Endothelial cell of umbilical vein (primary cell): ENCODE data around the gene PEAR1. TPM values are rescaled to one million over a fixed set of nuclear protein-coding genes. Genes with fewer than 3 reads are reported as not detected.

Experiments
- BruUV-seq: library from RNA; stranded (reverse); fragments of 400-500 nt; replicated peaks from 2 replicates; lab custom pipeline; 2021; lab: Mats Ljungman, UMichigan
- CTCF ChIA-PET: fragments of 300-600, 350-600 bp; sonication (Branson Sonifier 250); formaldehyde crosslinking; loops from one replicate; lab custom pipeline; 2021; ENCODE audit warnings: antibody characterized with exemption, inconsistent platforms; lab: Charles Lee
- POLR2A ChIA-PET: fragments of 300-600, 350-600 bp; sonication (Branson Sonifier 250); formaldehyde crosslinking; loops from one replicate; lab custom pipeline; 2021; ENCODE audit warnings: antibody characterized with exemption, inconsistent platforms; lab: Charles Lee
- DNase-seq: peaks from one replicate; pipeline ENCODE4 v3.0.0-alpha.2; 2011; ENCODE audit warnings: low read depth, low spot score
- FAIRE-seq: peaks from 2 replicates; lab custom pipeline; 2011; peaks lifted over from hg19 to GRCh38; lab: Jason Lieb, UNC
- H2AFZ ChIP-seq: 2 replicates; pipeline ENCODE4 v1.6.0; 2012; ENCODE audit warnings: low read depth, low read length, control low read depth, inconsistent platforms
- H3K27ac ChIP-seq: 2 replicates; pipeline ENCODE4 v1.5.1; 2011; ENCODE audit warnings: low read depth, mild to moderate bottlenecking, control low read depth, low read length, moderate library complexity; ENCODE audit not compliant: insufficient read depth
- H3K27me3 ChIP-seq, 2 experiments: 2 replicates each; pipeline versions ENCODE4 v1.6.0 to v1.6.1; 2011; ENCODE audit warnings: low read length in 2 of 2, mixed read lengths in 1 of 2; ENCODE audit not compliant: control insufficient read depth in 2 of 2, insufficient read depth in 2 of 2
- H3K36me3 ChIP-seq, 2 experiments: 2 replicates in 1 of 2; 3 replicates in 1 of 2; pipeline ENCODE4 v1.5.1; 2011; ENCODE audit warnings: low read length in 2 of 2, mild to moderate bottlenecking in 1 of 2, moderate library complexity in 1 of 2; ENCODE audit not compliant: control insufficient read depth in 2 of 2, insufficient read depth in 2 of 2; ENCODE audit errors: extremely low read depth in 1 of 2
- H3K4me1 ChIP-seq: 3 replicates; pipeline ENCODE4 v1.5.1; 2011; ENCODE audit warnings: mild to moderate bottlenecking, low read length; ENCODE audit not compliant: control insufficient read depth, insufficient read depth; ENCODE audit errors: extremely low read depth
- H3K4me2 ChIP-seq: 2 replicates; pipeline ENCODE4 v1.6.1; 2011; ENCODE audit warnings: low read length, control low read depth, mixed read lengths; ENCODE audit not compliant: insufficient read depth
- H3K4me3 ChIP-seq, 3 experiments: fragments of 200-600 bp in 1 of 3; sonication (generic), shearing (Covaris generic) in 1 of 3; replicated peaks in 1 of 3; 2 replicates each; pipeline ENCODE4 v1.5.1; 2011 to 2016; ENCODE audit warnings: control low read depth in 3 of 3, low read length in 3 of 3, mild to moderate bottlenecking in 2 of 3, inconsistent platforms in 1 of 3, low read depth in 1 of 3, moderate library complexity in 1 of 3; ENCODE audit not compliant: insufficient read depth in 1 of 3
- H3K79me2 ChIP-seq: 2 replicates; pipeline ENCODE4 v1.6.0; 2012; ENCODE audit warnings: low read length, inconsistent platforms; ENCODE audit not compliant: control insufficient read depth, insufficient read depth
- H3K9ac ChIP-seq: replicated peaks from 2 replicates; pipeline ENCODE3; 2011; ENCODE audit warnings: low read length, control low read depth; ENCODE audit not compliant: insufficient read depth; ENCODE audit errors: extremely low read depth
- H3K9me1 ChIP-seq: replicated peaks from 3 replicates; pipeline ENCODE4 v1.6.0; 2011; ENCODE audit warnings: mild to moderate bottlenecking, low read length; ENCODE audit not compliant: control insufficient read depth, insufficient read depth; ENCODE audit errors: extremely low read depth
- H3K9me3 ChIP-seq: replicated peaks from 2 replicates; pipeline ENCODE4 v1.5.1; 2012; ENCODE audit warnings: low read length, inconsistent platforms; ENCODE audit not compliant: control insufficient read depth, insufficient read depth
- H4K20me1 ChIP-seq: replicated peaks from 2 replicates; pipeline ENCODE3; 2011; ENCODE audit warnings: mild to moderate bottlenecking, low read length; ENCODE audit not compliant: control insufficient read depth, insufficient read depth; ENCODE audit errors: extremely low read depth
- CTCF ChIP-seq, 2 donors: IDR thresholded peaks; 1 replicate in 1 of 2; 2 replicates in 1 of 2; pipeline ENCODE4 v1.5.1; 2011; ENCODE audit warnings: low read length in 2 of 2, mild to moderate bottlenecking in 2 of 2, moderate library complexity in 2 of 2, control low read depth in 1 of 2, inconsistent platforms in 1 of 2, low read depth in 1 of 2; ENCODE audit not compliant: insufficient read depth in 1 of 2; ENCODE audit errors: extremely low read depth in 1 of 2
- MAX ChIP-seq: IDR thresholded peaks from 2 replicates; pipeline ENCODE4 v1.6.1; 2011; ENCODE audit not compliant: insufficient read depth, insufficient read length
- dilution Hi-C: fragments of 300-500 bp; cut with MboI; formaldehyde crosslinking; loops from one replicate; pipeline ENCODE4 v1.15.0; 2019; ENCODE audit warnings: low sequenced_read_pairs; ENCODE audit not compliant: extremely low pct_ligation_motif_present
- intact Hi-C: fragments of 100-400 bp; cut with micrococcal nuclease; formaldehyde crosslinking; loops from one replicate; pipeline ENCODE4 v1.10.0; 2022
- polyA plus RNA-seq, 4 experiments: library from polyadenylated mRNA; depleted of rRNA in 3 of 4; stranded (reverse) in 3 of 4; unstranded in 1 of 4; fragments of >200 nt; gene quantifications; 2 replicates each; pipeline versions ENCODE4 v1.2.1 to v1.2.3, GENCODE V29; 2011 to 2012; ENCODE audit warnings: missing spikeins in 1 of 4
- total RNA-seq: library from RNA; stranded (reverse); gene quantifications from 2 replicates; pipeline ENCODE4 v1.2.3, GENCODE V29; 2021

PEAR1 gene
- total and polyA plus RNA-seq, 2 donors (not counting 3 experiments of a cell fraction or from before 2014, with no cell fraction given), result 90.7 to 106 TPM

- no peak overlapping the region for H3K4me2 ChIP-seq
- FAIRE-seq (peak; percentile 94), DNase-seq (peak; percentile 79)
- no peaks in the 10 kb centered on the region for H3K9me1 ChIP-seq
- CTCF ChIA-PET, result interaction anchor here (0.6 to 8.4 kb wide), 35 partner anchors 8 to 269 kb away, joined by 3 to 312 read pairs (median 4); partner anchors contain the start of genes INSRR, ISG20L2, LRRC71 and METTL25B
- peaks cover 8% of the 10 kb centered on the region for H3K4me1 ChIP-seq
- no peak overlapping the region for H3K9ac ChIP-seq
- TF ChIP-seq CTCF (IDR thresholded peaks at IDR 0.05; ENCODE audit: extremely low read depth in 1 of 2, insufficient read depth in 1 of 2, low read depth in 1 of 2, low read length in 2 of 2), result peak; percentile 76 to 84
- TF ChIP-seq MAX, result no peak
- no peak overlapping the region for H3K4me3 ChIP-seq
- no peak overlapping the region for H3K27ac ChIP-seq
- intact Hi-C loops (loop anchor here (1.0 to 10.0 kb wide), 8 partner anchors 30 to 385 kb away; partner anchors contain the start of genes MEF2D, MRPL24 and NTRK1), dilution Hi-C loops (no loop called here)
- H3K36me3 ChIP-seq, result no peaks in the 10 kb centered on the region
- no peaks in the 10 kb centered on the region for H3K9me3 ChIP-seq
- no peak overlapping the region for H2AFZ ChIP-seq
- H3K27me3 ChIP-seq, result peaks cover 2 to 11% of the 10 kb centered on the region in 2 experiments
- peaks cover 18% of the 10 kb centered on the region for H3K79me2 ChIP-seq
- BruUV-seq, result no TSS peak
- POLR2A ChIA-PET, result no interaction called here
- H4K20me1 ChIP-seq, result no peaks in the 10 kb centered on the region
Observed at GRCh38 chr1:156889802-156890580, 3.5 kb upstream of the PEAR1 start.
